ENCODE results near the gene BIVM. TPM values are rescaled to one million over a fixed set of nuclear protein-coding genes. Genes with fewer than 3 reads are reported as not detected.

Gene BIVM
- total RNA-seq, 2 donors from 2014 or later = 20.2 to 38.9 TPM

DNA sequence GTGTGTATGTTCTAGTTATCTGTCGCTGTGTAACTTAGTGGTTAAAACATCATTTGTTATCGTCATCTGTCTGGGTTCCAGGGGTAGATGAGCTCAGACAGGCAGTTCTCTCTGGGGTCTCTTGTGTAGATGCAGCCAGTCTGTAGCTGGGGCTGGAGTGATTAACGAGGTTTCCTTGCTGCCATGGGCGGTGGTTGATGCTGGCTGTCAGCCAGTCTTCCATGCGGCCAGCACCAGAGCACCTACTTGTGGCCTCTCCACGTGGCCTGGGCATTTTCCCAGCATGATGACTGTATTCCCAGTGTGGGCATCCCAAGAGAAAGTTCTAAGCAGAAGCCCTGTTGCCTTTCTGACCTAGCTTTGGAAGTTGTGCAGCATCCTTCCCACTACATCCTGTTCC, 57.6 kb downstream of the BIVM start:
- H3K27ac ChIP-seq = no peak overlapping the region
- H3K27me3 ChIP-seq = no peaks in the 10 kb centered on the region
- no peak for DNase-seq (ENCODE audit: low spot score)
- no peak overlapping the region for H3K4me3 ChIP-seq
- H3K9me3 ChIP-seq = no peaks in the 10 kb centered on the region
- TF ChIP-seq, protein P1, sequence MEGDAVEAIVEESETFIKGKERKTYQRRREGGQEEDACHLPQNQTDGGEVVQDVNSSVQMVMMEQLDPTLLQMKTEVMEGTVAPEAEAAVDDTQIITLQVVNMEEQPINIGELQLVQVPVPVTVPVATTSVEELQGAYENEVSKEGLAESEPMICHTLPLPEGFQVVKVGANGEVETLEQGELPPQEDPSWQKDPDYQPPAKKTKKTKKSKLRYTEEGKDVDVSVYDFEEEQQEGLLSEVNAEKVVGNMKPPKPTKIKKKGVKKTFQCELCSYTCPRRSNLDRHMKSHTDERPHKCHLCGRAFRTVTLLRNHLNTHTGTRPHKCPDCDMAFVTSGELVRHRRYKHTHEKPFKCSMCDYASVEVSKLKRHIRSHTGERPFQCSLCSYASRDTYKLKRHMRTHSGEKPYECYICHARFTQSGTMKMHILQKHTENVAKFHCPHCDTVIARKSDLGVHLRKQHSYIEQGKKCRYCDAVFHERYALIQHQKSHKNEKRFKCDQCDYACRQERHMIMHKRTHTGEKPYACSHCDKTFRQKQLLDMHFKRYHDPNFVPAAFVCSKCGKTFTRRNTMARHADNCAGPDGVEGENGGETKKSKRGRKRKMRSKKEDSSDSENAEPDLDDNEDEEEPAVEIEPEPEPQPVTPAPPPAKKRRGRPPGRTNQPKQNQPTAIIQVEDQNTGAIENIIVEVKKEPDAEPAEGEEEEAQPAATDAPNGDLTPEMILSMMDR (IDR thresholded peaks at IDR 0.05) = no peak
- H3K4me1 ChIP-seq = peaks cover 0 to 13% of the 10 kb centered on the region in 2 donors
- H3K36me3 ChIP-seq = peaks cover 67% of the 10 kb centered on the region

DNA sequence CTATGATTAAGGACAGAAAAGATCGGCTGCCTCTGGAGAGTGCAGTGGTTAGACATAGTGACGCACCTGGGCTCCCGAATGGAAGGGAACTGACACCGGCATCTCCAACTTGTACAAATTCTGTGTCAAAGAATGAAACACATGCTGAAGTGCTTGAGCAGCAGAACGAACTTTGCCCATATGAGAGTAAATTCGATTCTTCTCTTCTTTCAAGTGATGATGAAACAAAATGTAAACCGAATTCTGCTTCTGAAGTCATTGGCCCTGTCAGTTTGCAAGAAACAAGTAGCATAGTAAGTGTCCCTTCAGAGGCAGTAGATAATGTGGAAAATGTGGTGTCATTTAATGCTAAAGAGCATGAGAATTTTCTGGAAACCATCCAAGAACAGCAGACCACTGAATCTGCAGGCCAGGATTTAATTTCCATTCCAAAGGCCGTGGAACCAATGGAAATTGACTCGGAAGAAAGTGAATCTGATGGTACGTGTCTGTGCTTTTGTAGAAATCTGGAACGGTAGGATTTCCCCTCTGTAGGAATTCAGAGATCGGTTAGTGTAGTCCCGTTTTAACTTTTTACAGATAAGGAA, 63.8 kb downstream of the BIVM start:
- Histone ChIP-seq H3K27ac (no peak overlapping the region), H3K27me3 (no peaks in the 10 kb centered on the region)
- TF ChIP-seq, protein P1 (IDR thresholded peaks at IDR 0.05) = no peak

DNA sequence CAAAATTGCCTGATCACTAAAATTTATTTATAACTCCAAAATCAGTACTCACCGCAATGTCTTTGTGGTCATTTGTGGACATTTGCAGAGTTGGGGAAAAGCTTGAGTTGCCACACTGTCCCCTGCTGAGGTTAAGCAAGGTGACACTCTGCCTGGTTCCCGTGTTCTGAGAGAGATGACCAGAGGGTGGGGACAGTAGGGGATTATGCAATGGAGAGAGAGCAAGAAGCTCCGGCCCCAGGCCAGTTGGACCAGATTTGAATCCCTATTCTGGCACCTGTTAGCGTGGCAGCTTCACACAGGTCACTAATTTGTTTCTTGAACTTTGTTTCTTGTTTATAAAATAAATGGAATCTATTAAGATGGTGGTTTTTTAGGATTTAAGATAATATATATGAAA, 64.7 kb downstream of the BIVM start:
- Histone ChIP-seq H3K27me3 (no peaks in the 10 kb centered on the region), H3K4me1 (no peaks in the 10 kb centered on the region), H3K9me3 (no peaks in the 10 kb centered on the region), H3K27ac (no peak overlapping the region), H3K36me3 (peaks cover 96% of the 10 kb centered on the region), H3K4me3 (no peak overlapping the region)
- TF ChIP-seq, protein P1 (IDR thresholded peaks at IDR 0.05) = no peak
- no peak for DNase-seq (ENCODE audit: low spot score)

More for the DNA sequence above, 63.8 kb downstream of the BIVM start:
- Histone ChIP-seq H3K4me1 (no peaks in the 10 kb centered on the region), H3K4me3 (no peak overlapping the region), H3K9me3 (no peaks in the 10 kb centered on the region), H3K36me3 (peaks cover 96% of the 10 kb centered on the region)
- DNase-seq (ENCODE audit: low spot score) = no peak

DNA sequence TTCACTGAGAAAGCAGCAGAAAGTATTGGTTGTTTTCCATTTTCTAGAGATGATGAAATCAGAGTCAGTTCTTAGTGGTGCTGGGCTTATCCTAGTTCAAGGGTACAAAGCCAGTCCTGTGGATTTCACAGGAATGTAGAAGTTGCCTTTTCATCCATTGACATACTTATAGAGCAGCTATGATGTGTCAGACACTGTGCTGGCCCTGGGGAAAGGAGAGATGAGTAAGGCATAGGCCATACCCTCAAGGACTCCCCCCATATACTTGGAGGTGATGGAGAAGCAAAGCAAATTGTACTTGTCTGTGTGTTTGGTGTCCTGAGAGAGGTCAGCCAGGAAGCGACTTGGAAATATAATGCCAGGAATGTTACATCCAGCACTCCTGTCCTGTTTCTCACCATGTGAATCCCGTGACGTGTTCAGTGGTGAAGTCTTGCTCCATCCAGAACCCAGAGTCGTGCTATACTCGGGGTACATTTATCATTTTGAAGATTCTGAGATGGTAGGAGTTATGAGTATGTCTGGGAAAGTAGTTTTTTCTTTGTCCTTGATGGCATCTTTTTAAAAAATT, 69.5 kb downstream of the BIVM start:
- Histone ChIP-seq H3K27ac (no peak overlapping the region), H3K4me3 (no peak overlapping the region), H3K4me1 (peaks cover 0 to 6% of the 10 kb centered on the region in 2 donors), H3K9me3 (no peaks in the 10 kb centered on the region), H3K27me3 (no peaks in the 10 kb centered on the region), H3K36me3 (peaks cover 68% of the 10 kb centered on the region)
- DNase-seq (ENCODE audit: low spot score) = no peak
- TF ChIP-seq, protein P1 (IDR thresholded peaks at IDR 0.05) = no peak

DNA sequence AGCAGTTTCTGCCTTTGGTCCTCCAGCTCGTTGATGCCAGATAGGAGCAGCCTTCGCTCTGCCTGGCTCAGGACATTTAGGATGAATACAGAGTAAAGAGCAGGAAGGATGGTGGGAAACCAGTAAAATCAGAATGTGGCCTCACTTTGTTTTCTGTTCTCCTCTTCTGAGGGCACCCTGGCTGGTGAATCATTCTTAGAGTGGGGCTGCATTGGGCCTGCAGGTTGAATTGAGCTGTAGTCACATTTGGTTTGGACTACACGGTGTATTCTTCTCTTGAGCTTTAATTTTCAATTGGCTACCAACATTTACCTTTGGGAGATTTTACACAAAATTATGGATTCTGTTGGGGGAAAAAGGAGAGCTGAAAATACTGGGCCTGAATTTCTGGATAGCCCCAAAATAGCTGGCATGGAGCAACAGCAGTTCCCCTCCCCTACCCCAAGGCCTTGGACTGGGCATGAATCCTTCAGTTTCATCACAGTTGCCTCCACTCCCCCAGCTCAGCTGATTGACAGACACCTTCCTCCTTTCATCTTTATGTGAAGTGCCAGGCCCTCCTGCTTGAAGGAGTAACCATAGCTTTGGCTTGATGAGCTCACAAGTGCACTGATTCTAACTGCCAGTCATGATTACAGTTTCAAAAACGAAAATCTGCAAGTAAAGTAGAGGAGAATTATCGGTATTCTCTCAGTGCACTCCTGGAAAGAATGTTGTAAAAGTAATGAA, 71.2 kb downstream of the BIVM start:
- Histone ChIP-seq H3K9me3 (no peaks in the 10 kb centered on the region), H3K4me1 (peaks cover 0 to 6% of the 10 kb centered on the region in 2 donors), H3K27ac (no peak overlapping the region), H3K4me3 (no peak overlapping the region), H3K36me3 (peaks cover 59% of the 10 kb centered on the region), H3K27me3 (no peaks in the 10 kb centered on the region)
- DNase-seq (ENCODE audit: low spot score) = no peak
- TF ChIP-seq, protein P1 (IDR thresholded peaks at IDR 0.05) = no peak
